Neural cell (in vitro differentiated cells): ENCODE data around the gene MSH3.

Source experiments
- EP300 ChIP-seq: fragments of 450-650 bp; conservative IDR thresholded peaks from 2 replicates; pipeline ENCODE4 v1.6.1; 2014; ENCODE audit warnings: antibody characterized with exemption, mild to moderate bottlenecking, moderate library complexity; ENCODE audit not compliant: poor library complexity, severe bottlenecking
- EZH2 ChIP-seq: fragments of 200-600, 300-800 bp; shearing (Covaris generic), sonication (generic); IDR thresholded peaks from 2 replicates; pipeline ENCODE4 v1.6.1; 2014; ENCODE audit warnings: antibody characterized with exemption, low read length, borderline replicate concordance, mild to moderate bottlenecking; ENCODE audit not compliant: insufficient read depth, poor library complexity, severe bottlenecking
- POLR2AphosphoS5 ChIP-seq: IDR thresholded peaks from 2 replicates; pipeline ENCODE4 v1.6.1; 2012
- RAD21 ChIP-seq: fragments of 450-650 bp; conservative IDR thresholded peaks from 2 replicates; pipeline ENCODE4 v1.6.1; 2014; ENCODE audit warnings: antibody characterized with exemption, mild to moderate bottlenecking, moderate library complexity
- REST ChIP-seq: IDR thresholded peaks from 2 replicates; pipeline ENCODE4 v1.6.1; 2012; ENCODE audit warnings: borderline replicate concordance
- SMC3 ChIP-seq: fragments of 450-650 bp; conservative IDR thresholded peaks from 2 replicates; pipeline ENCODE4 v1.6.1; 2014; ENCODE audit warnings: antibody characterized with exemption, mild to moderate bottlenecking, moderate library complexity; ENCODE audit not compliant: poor library complexity
- TAF1 ChIP-seq: IDR thresholded peaks from 2 replicates; pipeline ENCODE4 v1.6.1; 2012; ENCODE audit warnings: low read depth
- TF ChIP-seq, protein P1 (sequence below): fragments of 450-650 bp; IDR thresholded peaks from 2 replicates; pipeline ENCODE4 v1.5.1; 2014; ENCODE audit warnings: antibody characterized with exemption, mild to moderate bottlenecking, moderate library complexity; ENCODE audit not compliant: poor library complexity, severe bottlenecking

GRCh38 chr5:80703747-80704146 is 49.3 kb downstream of the MSH3 start:
- TF ChIP-seq TAF1, result no peak
- TF ChIP-seq, protein P1, sequence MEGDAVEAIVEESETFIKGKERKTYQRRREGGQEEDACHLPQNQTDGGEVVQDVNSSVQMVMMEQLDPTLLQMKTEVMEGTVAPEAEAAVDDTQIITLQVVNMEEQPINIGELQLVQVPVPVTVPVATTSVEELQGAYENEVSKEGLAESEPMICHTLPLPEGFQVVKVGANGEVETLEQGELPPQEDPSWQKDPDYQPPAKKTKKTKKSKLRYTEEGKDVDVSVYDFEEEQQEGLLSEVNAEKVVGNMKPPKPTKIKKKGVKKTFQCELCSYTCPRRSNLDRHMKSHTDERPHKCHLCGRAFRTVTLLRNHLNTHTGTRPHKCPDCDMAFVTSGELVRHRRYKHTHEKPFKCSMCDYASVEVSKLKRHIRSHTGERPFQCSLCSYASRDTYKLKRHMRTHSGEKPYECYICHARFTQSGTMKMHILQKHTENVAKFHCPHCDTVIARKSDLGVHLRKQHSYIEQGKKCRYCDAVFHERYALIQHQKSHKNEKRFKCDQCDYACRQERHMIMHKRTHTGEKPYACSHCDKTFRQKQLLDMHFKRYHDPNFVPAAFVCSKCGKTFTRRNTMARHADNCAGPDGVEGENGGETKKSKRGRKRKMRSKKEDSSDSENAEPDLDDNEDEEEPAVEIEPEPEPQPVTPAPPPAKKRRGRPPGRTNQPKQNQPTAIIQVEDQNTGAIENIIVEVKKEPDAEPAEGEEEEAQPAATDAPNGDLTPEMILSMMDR, result no peak
- no peak for TF ChIP-seq POLR2AphosphoS5
- no peak for TF ChIP-seq SMC3
- TF ChIP-seq EP300, result no peak
- TF ChIP-seq EZH2, result no peak
- no peak for TF ChIP-seq REST
- TF ChIP-seq RAD21, result no peak
